ENCODE results near the gene UNC5A.
A peak's percentile ranks its signal among the peaks of the same experiment; 100 is the strongest.

UNC5A gene

DNA sequence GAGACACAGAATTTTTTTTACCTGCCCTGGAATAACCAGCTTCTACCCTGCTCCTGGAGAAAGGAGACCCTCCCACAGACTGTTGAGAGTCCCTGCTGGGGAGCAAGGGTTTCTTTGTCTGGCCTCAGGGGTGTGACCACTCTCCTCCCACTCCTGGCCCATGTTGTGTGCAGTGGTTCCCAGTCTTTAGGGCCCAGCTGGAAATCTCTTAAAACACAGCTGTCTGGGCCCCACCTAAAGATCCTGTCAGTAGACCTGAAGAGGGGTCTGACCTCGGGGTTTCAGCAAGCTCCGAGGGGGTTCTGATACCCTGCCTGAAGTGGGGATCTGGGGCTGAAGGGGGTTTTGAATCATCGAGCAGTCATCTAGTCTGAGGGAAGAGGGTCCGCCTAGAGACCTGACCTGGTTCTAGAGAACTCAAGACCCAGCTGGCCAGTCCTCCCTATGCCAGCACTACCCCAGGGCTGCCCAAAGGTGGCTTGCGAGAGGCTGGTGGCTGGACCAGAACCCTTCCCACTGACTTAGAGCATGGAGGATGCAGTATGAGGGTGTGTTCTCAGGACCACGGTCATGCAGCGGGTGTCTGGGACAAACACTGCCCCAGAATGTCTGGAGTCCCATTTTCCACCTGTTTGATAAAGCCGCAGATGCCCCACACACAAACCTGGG, 8.1 kb upstream of the UNC5A start:
- DNase-seq: no peak

DNA sequence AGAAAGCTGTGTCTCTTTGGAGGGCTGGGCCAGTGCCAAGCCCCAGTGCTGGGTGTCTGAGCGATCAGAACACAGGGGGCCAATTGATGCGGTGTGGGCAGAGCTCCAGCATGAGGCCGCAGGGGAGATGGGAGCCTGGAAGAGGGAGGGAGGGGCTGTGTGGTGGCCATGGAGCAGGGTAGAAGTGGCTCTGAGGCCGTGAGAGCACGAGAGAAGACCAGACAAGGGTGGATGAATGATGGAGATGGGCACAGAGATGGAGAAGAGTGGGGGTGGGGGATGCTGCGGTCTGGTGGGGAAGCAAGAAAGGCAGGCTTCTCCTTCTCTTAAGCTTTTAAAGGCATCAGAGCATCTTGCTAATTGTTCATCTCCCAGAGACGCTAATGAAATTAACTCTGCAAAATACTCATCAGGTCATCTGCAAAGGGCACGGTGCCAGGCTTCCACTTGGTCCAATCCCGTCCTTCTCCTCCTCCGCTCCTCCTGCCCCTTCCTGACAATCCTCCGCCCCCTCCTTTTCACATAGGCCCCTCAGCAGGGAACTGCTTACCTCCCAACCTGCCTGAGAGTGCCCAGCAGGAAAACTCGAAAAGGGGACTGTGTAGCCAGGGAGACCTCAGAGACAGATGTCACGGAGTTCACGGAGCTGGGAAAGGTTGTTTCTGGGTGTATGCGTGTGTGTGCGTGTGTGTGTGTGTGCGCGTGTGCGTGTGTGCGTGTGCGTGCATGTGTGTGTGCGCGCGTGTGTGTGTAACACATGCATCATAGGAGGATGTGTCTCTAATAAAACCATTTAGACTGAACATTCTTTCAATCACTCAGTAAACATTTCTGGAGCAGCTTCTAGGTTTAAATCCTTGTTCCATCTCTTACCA, 7.1 kb upstream of the UNC5A start:
- DNase-seq: no peak

DNA sequence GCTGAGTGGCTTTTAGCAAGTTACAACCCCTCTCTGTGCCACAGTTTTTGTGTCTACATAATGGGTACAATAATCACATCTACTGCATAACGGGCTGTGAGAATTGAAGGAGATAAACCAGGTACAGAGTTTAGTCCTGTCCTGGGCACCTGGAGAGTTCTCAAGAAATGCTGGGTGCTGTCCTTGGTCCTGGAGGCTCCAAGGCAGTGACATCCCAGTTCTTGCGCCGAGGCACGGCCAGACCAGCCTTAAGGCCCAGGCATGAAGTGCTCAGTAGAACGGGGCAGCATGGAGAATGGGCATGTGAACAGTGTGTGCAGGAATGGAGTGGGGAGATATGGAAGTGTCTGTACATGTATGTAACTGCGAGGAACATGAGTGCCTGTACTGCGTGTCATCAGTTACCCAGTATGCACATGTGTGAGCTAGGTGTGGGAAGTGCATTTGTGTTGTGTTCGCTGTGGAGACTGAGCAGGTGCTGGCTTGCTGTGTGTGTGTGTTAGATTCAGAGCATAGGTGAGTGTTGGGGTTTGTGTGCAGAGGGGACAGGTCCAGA, 6.3 kb upstream of the UNC5A start:
- no peak for DNase-seq

DNA sequence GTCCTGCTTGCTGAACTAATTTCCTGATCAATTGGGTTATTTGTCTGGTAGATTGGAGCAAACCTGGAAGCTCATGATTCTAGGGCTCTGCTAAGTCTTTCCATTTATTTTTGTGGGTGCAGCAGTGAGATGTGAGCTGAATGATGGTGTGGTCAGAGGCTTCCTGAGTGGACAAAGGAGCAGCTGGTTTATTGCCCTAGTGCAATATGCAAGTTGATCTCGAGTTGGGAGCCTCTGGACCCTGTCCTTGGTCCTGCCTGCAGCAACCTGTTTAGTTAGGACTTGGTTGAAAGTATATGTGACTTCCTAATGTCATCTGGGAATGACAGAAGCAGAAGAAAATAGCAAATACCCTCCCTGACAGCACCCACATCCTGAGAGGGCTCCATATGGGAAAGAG, 4.2 kb upstream of the UNC5A start:
- DNase-seq: no peak

DNA sequence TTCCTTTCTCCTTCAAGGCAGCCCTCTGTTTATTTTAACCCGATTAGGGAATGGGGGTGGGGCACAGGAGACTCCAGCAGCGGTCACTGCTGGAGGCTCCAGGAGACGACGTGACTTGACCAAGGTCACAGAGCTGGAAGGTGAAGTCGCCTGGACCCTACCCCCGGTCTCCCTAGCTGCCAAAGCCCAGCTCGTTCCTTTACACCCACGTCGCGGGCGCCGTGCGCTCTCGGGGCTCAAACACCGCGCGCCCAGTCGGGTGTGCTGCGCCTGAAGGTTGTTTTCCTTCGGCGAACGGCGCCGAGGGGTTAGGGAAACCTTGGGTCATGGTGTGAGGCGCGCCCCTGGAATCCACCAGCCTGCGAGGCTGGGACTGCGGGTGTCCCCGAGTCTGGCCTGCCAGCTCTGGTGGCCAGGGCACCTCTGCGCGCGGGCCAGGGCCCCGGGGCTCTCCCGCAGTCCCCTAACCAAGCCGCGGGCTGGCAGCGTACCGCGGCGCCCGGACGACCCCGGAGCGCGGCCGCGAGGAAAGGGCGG, 747 bp upstream of the UNC5A start:
- no peak for DNase-seq

DNA sequence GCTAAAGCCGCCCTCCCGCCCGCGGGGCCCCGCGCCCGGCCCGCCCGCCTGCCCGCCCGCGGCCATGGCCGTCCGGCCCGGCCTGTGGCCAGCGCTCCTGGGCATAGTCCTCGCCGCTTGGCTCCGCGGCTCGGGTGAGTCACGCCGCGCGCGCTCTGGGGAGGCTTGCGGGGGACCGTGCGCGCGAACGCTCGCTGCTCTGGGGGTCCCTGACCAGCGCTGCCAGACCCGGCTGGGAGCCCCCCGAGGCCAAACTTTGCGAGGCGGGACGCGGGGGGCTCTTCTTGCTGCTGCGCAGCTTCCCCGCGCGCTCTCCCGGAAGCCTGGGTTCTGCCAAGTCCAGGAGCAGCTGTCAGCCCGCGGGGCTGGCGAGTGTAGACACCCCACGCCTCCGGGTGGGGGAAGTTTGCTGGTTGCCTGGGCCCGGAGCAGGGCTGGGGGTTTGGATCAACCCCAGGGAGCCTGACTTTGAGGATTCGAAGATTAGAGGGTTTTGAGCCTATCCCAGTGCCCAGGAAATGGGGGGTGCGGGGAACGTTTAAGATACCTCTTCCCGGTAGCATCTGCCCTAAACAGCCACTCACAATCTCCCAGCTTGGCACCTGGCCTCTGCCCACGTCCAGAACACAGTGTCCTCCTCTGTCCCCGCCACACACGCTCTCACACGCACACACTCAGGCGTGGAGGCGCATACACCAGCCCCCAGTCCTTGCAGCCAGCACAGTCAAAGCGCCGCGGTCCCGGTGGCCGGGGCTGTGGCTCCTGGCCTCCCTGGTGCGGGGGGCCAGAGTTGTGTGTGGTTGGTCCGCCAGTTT, 535 bp downstream of the UNC5A start:
- DNase-seq: no peak

DNA sequence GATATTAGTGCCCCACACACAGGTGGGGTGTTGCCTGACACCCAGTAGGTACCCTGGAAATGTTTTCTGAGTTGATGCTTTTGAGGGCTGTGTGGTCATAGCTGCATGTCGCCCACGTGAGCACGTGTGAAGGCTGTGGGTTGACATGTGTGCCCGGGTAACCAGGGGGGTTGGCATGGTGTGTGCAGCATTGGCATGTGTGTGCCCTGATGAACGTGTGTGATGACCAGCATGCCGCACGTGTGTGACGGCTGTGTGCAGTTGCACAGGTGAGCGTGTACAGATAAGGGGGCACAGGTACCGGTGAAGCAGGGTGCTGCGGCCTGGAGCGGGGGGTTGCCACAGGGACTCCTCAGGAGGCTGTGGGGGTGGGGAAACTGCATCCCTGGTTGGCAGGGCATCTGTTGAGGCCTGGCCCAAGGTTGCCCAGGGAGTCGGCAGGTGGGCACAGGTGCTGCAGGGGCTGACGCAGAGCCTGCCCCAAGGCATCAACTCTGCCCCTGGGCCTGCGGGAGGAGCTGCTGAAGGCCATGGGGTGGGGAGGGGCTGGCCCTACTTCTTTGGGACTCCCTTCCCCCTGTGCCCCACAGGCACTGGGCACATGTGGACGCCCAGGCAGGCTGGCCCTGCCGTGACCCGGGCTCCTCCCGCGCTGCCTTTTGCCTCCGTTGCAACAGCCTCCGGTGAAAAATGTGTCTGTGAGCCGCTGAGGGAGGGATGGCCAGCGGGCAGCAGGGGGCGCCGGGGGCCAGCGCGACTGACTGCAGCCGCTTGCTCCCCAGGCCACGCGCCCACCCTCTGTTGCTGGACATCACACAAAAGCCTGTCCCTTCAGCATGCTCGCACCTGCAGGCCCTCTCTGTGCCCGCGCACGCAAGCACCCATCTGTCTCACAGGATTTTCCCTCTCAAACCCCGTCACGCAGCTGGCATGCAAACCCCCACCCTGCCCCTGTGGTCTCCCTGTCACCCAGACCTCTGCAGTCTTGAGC, 2.2 kb downstream of the UNC5A start:
- no peak for DNase-seq

DNA sequence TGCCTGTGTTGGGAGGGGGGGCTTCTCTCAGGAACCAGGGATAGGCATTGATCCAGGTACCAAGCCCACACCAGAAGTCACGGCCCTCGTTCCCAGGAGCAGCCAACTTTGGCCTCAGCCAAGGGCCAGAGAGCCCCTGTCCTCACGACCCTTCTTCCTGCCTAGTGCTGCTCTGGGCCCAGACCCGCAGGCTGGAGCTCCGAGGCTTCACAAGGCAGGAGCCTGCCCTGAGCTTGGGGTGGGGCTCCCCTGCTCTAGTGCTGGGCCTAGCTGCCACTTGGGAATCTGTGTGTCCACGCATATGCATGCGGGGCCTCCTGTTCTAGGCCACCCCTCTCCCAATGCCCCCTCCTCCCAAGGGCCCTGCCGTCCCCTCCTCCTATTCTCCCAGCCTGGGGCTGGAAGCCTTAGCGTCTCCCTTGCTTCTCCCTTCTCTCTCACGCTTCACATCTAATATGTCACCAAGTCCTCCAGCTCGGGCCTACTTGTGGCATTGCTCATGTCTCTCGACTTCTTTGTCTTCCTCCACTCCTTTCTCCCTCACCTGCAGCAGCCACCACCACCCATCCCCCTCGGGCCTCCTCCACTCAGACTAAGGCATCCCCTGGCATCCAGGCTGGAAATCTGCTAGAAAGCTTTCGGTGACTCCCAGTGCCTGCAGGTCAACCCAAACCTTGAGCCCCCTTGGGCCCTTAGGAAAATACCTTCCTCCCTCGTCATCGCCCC, 3.4 kb downstream of the UNC5A start:
- no peak for DNase-seq

DNA sequence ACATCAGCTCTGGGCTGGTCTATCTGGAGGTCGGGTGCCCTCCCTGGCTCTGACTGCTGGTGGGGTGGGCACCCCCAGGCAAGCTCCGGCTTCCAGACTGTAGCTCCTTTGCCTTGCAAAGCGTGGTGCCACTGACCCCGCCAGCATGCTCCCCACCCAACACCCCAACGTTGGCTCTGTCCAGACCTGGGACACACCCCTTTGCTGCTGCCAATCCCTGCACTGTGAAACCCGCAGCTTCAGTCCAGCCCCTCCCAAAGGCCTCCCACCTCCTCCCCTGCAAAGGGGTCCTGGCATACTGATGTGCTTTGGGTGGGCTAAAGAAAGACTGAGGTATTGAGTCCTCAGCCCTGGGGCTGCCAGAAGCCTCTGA, 3.9 kb downstream of the UNC5A start:
- no peak for DNase-seq

DNA sequence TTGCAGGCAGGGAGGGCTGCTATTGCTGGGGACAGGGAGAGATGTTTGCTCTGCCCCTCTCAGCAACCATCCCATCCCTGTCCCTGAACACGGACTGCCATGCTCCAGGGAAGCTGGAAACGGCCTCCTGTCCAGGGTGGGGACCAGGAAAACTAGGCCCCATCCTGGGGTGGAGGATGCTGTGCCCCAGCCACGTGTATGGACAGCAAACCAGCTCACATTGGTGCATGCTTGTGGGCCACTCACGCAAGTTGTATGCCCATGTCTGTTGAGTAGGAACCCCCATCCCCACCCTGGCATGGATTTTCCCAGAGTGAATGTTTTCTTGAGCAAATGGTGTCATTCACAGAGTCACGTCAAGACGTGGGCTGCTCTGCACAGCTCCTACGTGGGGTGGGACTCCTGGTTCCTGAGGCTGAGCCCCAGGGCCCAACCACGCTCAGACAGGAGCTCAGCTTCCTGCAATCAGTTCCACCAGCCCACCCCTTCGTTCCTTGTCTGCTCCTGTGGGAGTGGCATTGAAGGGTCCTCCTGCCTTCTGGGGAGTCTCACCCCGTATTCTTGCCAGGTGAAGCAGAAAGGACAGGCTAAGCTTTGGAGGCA, 4.6 kb downstream of the UNC5A start:
- no peak for DNase-seq

DNA sequence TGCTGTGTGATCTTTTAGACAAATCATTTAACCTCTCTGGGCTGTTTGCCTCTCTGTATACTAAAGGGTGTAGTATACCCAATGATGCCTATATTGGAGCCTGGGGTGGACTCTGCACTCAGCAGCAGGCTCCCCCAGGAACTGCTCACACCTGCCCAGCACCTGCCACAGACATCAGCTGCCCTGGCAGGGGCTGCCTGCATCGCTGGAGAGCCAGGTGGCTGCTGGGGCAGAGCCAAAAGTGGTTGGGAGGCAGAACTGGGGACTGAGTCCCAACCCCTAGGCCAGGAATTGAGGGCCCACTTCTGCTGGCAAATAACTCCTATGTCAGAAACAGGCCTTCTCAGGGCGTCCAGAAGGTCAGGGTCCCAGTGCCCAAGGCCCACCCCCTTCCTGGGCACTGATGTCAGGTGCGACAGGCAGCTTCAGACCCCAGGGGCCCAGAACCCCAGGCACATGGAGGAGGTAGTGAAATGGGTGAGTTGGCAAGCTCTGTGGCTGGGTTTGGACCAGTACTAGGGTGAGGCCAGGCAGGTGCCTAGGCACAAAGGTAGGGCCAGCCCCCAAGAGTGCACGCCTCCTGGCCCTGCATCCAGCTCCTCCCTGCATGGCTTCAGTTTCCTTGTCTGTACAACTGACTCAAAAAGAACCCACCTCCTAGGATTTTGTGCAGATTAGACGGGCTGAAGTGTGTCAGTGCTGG, 5.8 kb downstream of the UNC5A start:
- no peak for DNase-seq

DNA sequence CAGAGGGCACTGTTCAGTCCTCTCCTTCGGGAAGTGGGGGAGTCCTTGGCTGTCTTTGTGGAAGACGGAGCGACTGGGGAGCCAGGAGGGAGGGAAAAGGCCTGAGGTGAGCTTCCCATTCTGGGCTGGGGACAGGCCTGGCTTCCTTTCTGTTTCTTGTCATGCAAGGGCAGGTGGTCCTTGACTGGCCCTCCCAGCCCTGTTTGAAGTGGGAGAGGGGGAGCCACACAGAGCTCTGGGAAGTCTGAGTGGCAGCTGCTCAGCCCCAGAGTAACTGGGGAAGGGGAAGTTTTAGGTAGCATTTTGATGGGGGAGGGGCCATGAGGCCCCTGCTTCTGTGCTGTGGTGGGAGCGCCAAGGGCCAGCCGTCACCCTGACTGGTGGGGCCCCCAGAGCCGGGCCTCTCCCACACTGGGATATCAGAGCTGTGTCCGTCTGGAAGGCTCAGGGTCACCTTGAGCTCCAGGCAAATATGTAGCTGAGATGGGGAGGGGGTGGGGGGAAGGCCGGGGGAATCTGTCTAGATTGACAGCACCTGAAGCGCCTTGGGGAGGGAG, 6.5 kb downstream of the UNC5A start:
- DNase-seq: no peak

DNA sequence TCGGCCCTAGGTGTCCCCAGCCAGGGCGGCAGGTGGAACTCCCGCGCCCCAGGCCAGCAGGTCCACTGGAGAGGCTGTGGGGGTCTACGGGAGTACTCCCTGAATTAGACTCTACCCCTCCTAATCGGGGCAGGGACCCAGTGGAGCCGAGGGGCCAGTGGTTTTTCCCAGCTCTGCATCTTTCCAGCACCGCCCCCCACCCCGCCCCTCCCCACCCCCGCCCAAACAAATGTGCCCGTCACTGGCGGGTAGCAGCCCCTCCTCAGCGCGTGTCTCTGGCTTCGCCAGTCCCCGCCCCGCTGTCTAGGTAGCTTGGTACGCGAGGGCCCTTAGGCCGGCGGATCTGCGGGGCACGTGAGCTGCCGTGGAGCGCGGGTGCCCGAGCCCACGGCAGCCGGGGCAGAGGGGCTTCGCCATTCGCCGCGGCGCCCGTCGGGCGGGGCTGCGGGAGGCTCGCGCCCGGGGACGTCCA, 7.0 kb downstream of the UNC5A start:
- no peak for DNase-seq

DNA sequence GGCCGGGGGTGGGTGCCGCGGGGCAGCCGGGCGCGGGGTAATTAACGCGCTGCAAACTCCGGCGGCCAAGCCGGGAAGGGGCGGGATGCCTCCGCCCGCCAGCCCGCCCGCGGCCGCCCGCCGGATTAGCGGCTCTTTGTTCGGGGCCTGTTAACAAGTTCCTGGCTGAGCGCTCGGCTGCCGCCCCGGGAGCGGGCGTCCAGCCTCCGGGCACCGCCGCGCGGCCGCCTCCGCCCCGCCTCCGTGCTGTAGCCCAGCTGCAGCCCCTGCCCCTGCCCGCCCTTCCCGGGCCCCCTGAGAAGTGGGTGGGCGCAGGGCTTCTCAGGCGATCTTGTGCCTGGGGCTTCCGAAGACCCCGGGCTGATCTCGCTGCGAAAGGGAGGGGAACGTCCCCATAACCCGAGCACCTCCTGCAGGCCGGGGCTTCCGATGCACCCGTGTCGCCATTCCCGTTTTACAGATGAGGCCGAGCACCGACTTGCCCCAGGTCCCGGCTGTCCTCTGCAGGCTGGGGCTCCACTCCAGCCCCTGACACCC, 7.5 kb downstream of the UNC5A start:
- peak; percentile 19 for DNase-seq

DNA sequence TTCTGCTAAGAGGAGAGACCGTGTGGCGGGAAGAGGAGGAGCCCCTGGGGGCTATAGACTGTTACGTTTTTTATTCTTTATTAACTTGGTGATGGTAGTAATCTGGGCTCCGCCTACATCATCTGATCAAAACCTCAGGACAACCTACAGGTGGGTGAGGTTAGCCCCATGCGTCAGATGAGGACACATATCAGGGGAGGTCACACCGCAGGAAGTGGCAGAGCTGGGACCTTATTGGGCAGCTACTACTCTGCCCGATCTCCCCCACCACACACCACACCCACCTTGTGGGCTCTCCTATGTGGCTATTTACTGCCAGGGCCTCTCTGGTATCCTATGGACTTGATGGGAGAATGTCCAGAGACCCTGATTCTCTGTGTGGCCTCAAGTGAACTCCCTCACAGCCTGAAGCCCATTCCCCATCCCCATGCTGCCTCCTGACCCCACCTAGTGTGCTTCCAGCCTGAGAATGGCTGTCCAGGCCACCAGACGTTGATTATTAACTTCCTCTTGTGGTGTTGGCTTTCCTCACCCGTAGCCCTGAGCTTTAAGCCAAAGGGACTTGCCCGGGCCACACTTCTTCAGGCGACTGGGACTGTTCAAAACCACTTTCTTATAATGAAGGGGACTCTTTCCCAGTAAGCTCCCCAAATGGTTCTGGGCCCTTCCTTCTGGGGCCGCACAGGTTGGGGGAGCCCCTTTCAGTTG, 8.2 kb downstream of the UNC5A start:
- no peak for DNase-seq

DNA sequence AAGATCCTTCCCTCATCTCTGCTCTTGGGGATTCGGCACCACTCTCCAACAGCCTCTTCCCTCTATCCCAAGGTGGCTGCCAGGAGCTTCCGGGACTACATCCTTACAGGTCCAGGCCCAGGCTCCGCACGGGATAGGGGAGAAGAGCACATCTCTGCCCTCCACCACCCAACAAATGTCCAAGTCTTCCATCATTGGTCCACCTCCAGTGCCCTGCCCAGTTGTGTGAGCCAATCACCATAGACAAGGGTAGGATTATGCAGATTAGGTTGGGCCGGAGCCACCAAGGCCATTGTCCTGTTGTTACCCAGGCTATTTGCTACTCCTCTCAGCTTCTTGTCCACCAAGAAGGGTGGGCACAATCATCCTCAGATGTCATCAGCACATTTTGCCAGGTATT, 9.1 kb downstream of the UNC5A start:
- no peak for DNase-seq

DNA sequence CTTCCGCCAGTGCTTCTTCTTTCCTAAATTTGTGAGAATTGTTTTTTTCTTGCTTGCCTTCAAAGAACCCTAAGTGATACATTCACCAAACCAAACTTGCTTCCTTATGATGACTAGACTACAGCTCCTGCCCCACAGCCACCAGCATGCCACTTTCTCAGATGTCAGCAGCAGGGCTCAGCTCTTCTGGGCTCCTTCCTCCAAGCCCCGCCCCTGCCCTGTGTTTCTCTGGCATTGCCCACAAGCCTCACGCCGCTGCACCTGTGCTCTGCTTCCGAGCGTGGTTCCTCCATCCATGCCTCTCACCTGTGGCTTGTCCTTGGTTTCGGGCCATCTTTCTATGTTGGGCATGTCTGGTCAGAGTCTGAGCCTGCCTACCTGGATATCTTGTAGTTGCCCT, 10.6 kb downstream of the UNC5A start:
- DNase-seq: no peak

DNA sequence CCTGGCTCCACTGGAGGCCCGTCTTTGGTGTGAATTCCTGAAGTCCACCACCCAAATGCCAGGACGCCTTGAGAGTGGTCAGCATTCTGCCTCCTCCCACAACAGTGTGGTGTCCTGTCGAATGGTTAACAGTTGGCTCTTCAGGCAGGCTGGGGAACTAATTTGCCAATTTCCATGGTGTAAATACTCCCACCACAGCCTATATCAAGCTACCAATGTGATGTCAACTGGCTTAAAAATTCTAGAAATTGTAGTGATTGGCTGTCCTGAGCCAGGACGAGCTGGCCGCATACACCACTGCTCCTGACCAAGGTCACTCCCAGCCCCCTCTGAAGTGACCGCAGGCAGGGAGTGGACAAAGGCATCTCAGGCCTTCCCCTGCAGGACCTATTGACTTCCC, 11.1 kb downstream of the UNC5A start:
- no peak for DNase-seq

Data from activated naive CD4-positive, alpha-beta T cell treated with Interleukin-2 at 50 U/mL for 16 hours (primary cell).